Ectodermal cell (in vitro differentiated cells): ENCODE measurements around the gene LCOR.

Experiments
- H3K27ac ChIP-seq: 2 replicates; pipeline ENCODE4 v1.7.0; 2013; ENCODE audit warnings: mild to moderate bottlenecking, low read depth, low read length; ENCODE audit not compliant: insufficient read depth, poor library complexity, severe bottlenecking
- H3K27me3 ChIP-seq: 2 replicates; pipeline ENCODE4 v1.7.0; 2013; ENCODE audit warnings: mild to moderate bottlenecking, low read length; ENCODE audit not compliant: insufficient read depth, control insufficient read depth, poor library complexity, severe bottlenecking
- H3K36me3 ChIP-seq: one replicate; pipeline ENCODE4 v1.7.0; 2013; ENCODE audit warnings: low read length; ENCODE audit not compliant: control insufficient read depth, insufficient read depth
- H3K4me1 ChIP-seq: one replicate; pipeline ENCODE4 v1.7.0; 2013; ENCODE audit warnings: low read length; ENCODE audit not compliant: control insufficient read depth, insufficient read depth
- H3K4me3 ChIP-seq: 2 replicates; pipeline ENCODE4 v1.7.0; 2013; ENCODE audit warnings: low read depth, low read length, control low read depth; ENCODE audit not compliant: insufficient read depth
- H3K9me3 ChIP-seq: 2 replicates; pipeline ENCODE4 v1.7.0; 2013; ENCODE audit warnings: mild to moderate bottlenecking, low read length, moderate library complexity; ENCODE audit not compliant: control insufficient read depth
- WGBS, 2 experiments: methylation state at CpG; one replicate each; pipeline ENCODE4 v1.1.7; 2013; ENCODE audit warnings: missing lambda C conversion rate in 2 of 2; 5-methylcytosine and 5-hydroxymethylcytosine counted together

Gene LCOR

DNA sequence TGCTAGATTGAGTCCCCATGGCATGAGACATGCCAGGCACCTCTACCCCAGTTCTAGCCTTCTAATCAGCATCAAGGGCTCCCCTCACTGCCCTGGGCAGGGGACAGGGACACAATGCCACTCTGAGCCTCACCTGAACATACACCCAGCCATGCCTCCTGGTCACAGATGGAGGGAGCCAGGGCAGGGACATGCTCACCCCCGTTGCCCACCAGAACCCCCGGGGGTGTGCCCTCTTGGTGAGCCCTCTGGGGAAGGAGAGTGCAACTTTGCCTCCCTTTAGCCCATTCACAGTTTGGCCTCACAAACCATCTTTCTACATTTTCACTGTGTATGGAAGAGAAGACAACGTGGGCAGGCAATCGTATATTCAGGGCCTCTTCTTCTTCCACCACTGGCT lies 167.2 kb downstream of the LCOR start:
- Histone ChIP-seq H3K27me3 (no peaks in the 10 kb centered on the region), H3K4me1 (no peaks in the 10 kb centered on the region), H3K27ac (no peak overlapping the region), H3K36me3 (no peaks in the 10 kb centered on the region), H3K4me3 (no peak overlapping the region), H3K9me3 (no peaks in the 10 kb centered on the region)
- 92 to 94% methylated on average over 4 of the region's 4 CpGs for WGBS, 2 experiments

DNA sequence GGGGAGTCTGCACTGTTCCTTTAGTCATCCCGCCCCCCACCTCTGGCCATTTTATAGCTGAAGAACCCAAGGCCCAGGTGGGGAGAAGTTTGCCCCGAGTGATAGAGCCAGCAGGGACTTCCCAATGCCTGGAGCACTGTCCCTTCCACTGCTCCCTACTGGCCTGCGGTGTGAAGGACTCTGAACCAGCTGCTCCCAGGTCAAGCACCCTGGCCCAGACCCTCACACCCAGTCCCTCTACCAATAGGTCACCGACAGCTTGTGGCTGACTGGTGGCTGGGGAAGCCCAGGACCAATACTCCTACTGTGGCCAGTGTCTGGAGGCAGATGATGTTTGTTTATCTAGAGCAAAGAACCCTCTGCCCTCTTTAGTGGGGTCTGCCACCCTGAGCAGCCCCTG lies 167.9 kb downstream of the LCOR start:
- Histone ChIP-seq H3K4me3 (no peak overlapping the region), H3K27me3 (no peaks in the 10 kb centered on the region), H3K9me3 (no peaks in the 10 kb centered on the region), H3K27ac (no peak overlapping the region), H3K36me3 (no peaks in the 10 kb centered on the region), H3K4me1 (no peaks in the 10 kb centered on the region)
- 90 to 91% methylated on average over 4 of the region's 4 CpGs for WGBS, 2 experiments

DNA sequence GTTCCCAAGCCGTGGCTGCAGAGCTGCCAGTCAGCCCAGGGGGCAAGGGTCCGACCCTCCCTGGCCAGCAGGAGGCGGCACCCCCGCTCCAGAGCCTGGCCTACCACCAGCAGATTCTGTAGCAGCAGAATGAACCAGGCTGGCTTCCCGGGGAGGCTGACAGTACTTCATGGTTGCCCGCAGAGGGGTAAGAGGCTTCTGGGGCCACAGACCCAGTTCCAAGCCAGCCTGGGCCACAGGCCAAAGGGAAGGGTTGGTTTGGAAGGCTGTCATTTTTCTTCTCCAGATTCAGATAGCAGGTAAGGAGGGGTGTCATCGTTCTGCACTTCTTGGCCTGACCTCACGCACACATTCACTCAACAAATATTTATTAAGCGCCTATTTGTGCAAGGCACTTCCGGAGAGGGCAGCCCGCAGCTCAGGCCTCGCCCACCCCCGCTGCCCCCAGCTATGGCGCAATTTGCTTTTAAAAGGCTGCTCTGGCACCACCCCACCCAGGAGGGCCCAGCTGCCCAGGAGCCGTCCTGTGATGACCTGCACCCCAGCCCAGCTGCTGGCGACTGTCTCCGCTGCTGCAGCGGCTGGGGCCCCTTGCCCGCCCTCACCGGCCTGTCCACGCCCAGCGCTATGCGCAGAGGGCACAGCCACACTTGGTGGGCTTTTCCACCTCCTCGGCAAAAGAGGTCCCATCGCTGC lies 168.5 kb downstream of the LCOR start:
- Histone ChIP-seq H3K27ac (no peak overlapping the region), H3K27me3 (no peaks in the 10 kb centered on the region), H3K4me1 (no peaks in the 10 kb centered on the region), H3K9me3 (no peaks in the 10 kb centered on the region), H3K36me3 (no peaks in the 10 kb centered on the region), H3K4me3 (no peak overlapping the region)
- WGBS, 2 experiments = 91 to 92% methylated on average over 25 of the region's 25 CpGs

DNA sequence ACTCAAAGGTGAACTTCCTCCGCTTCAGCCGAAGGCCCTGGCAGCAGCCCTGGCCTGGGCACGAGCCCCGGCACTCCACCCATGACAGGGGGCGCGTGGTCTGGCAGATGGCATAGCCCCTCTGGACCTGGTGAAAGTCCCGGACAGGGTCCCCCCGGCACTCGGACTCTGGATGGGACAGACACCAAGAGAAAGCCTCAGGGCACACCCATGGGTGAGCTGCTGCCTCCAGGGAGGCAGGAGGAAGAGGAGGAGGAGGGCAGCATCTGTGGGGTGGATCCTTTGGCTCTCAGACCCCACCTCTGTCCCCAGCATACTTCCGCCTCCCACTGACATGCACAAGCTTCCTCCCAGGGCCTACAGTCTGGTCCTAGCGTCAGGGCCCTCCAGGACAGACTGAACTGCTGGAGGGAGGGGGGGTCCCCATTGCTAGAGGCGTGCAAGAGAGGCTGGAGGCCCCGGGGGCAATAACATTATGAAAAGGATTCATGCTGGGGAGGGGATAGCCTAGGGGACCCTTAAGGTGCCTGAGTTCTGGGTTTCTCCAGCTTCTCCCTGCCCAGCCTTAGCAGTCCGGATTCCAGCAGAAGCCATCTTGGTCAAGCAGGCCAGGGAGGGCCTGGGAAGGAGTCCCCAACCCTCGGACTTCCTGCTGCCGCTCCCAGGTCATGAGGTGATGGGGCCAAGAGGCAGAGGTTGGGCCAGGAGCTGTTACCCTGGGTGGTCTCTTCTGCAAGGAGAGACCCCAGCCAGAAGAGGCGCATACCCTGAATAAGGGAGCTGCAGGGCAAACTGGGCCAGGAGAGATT lies 169.3 kb downstream of the LCOR start:
- Histone ChIP-seq H3K36me3 (no peaks in the 10 kb centered on the region), H3K27ac (no peak overlapping the region), H3K27me3 (no peaks in the 10 kb centered on the region), H3K4me1 (no peaks in the 10 kb centered on the region), H3K4me3 (no peak overlapping the region), H3K9me3 (no peaks in the 10 kb centered on the region)
- WGBS, 2 experiments = 94% methylated on average over 17 of the region's 17 CpGs

DNA sequence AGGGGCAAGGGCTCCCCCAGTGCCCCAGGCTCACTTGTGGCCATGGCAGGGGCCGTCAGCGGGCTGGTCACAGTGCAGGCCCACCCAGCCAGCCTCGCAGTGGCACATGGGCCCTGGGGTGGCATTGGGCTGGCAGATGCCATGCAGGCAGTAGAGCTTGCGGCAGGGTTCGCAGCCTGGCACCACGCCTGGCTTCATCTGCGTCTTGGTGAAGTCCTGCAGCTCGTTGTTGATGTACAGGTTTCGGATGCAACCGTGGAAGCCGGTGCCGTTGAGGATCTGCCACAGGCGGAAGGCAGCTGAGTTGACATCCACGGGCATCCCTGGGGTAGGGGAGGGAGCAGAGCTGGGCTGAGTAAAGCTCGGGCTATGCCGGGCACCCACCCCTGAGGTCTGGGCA lies 170.6 kb downstream of the LCOR start:
- no peaks in the 10 kb centered on the region for H3K36me3 ChIP-seq
- no peaks in the 10 kb centered on the region for H3K27me3 ChIP-seq
- H3K9me3 ChIP-seq = peaks cover 2% of the 10 kb centered on the region
- no peaks in the 10 kb centered on the region for H3K4me1 ChIP-seq
- no peak overlapping the region for H3K27ac ChIP-seq
- no peak overlapping the region for H3K4me3 ChIP-seq
- WGBS, 2 experiments = 95 to 96% methylated on average over 16 of the region's 16 CpGs

DNA sequence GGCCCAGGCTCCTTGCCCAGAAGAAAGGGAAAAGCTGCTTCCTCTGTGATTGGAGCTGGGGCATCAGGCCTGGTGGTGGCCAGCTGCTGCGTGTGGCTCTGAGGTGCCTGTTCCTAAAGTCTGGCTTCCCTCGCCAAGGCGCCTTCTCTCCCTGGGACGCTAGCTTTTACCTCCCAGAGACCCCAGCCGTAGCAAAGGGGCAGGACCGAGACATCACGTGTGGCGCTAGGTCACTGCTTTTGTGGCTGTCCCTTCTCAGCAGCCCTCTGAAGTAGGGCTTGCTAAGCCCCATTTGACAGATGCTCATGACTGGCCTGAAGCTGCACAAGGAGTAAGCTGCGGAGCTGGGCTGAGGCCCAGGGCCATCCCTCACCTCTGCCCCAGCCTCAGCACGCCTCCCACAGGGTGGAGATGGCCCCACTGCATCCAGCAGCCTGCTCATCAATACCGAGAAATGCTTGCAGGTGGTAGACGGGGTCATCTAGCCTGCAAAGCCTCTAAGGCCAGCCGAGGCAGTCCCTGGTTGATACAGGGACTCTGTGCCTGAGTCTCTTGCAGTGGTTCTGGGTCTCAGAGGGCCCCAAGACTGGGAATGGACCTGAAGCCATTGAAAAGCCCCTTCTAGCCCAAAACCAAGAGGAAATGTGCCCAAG lies 171.2 kb downstream of the LCOR start:
- 93 to 95% methylated on average over 13 of the region's 13 CpGs for WGBS, 2 experiments
- Histone ChIP-seq H3K4me1 (no peaks in the 10 kb centered on the region), H3K4me3 (no peak overlapping the region)

DNA sequence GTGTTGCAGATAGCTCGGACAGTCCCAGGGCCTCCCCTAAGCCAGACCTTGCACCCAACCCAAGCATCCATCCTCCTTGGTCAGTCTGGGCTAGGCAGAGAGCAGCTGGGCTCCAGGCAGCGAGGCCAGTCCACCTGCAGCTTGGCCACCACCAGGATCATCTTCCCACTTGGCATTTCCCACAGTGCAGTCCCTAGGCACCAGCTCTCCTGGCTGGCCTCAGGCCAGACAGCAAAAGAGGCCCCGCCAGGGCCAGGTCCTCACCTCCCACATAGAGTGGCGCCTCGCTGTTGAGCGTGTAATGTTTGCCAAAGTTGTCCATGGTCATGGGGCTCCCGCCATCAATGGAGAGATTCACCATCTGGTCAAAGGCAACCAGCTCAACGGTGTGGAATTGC lies 171.7 kb downstream of the LCOR start:
- Histone ChIP-seq H3K4me3 (no peak overlapping the region), H3K36me3 (no peaks in the 10 kb centered on the region), H3K4me1 (no peaks in the 10 kb centered on the region), H3K27ac (no peak overlapping the region), H3K9me3 (peaks cover 2% of the 10 kb centered on the region), H3K27me3 (no peaks in the 10 kb centered on the region)
- WGBS, 2 experiments = 94 to 95% methylated on average over 8 of the region's 8 CpGs

More for the DNA sequence above, 171.2 kb downstream of the LCOR start:
- peaks cover 2% of the 10 kb centered on the region for H3K9me3 ChIP-seq
- H3K27me3 ChIP-seq = no peaks in the 10 kb centered on the region
- no peaks in the 10 kb centered on the region for H3K36me3 ChIP-seq
- H3K27ac ChIP-seq = no peak overlapping the region

DNA sequence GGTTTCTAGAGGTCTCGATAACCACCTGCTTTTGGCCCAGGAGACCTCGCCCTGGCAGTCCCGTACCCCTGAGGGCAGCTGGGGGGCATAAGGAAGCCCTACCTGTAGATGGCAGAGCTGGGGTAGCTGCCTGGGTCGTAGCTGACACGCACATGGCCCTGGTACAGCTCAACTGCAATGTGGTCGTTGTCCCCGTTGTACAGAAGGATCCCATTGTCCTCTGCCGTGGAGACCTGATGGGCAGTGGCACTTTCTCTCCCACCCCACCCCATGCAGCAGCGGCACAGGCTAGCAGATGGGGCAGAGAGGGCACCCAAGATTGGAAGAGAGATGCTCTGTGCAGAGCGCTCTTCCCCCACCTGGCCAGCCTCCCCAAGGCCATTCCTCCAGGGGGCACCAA lies 172.5 kb downstream of the LCOR start:
- no peaks in the 10 kb centered on the region for H3K27me3 ChIP-seq
- 90 to 93% methylated on average over 10 of the region's 10 CpGs for WGBS, 2 experiments
- no peaks in the 10 kb centered on the region for H3K36me3 ChIP-seq
- H3K9me3 ChIP-seq = peaks cover 2% of the 10 kb centered on the region
- H3K27ac ChIP-seq = no peak overlapping the region
- no peaks in the 10 kb centered on the region for H3K4me1 ChIP-seq
- H3K4me3 ChIP-seq = no peak overlapping the region

DNA sequence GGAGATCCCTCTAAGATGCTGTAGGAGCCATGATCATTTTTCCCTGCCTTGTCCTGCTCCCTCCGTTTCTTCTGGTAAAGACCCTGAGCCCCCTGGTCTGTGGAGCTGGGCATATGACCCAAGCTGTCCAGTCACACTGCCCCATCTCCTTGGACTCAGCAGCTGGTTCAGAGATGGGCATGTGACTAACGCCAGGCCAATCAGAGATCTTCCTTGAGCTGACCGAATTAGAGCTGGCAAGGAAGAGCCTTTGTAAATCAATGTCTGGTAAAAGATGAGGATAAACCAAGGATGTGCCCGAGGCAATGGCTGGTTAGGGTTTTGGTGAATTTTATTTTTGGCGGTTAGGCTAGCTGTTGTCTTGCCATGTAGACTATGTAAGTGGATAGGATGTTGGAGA lies 173.3 kb downstream of the LCOR start:
- no peak overlapping the region for H3K27ac ChIP-seq
- H3K9me3 ChIP-seq = peaks cover 2% of the 10 kb centered on the region
- H3K4me1 ChIP-seq = no peaks in the 10 kb centered on the region
- no peaks in the 10 kb centered on the region for H3K36me3 ChIP-seq
- H3K4me3 ChIP-seq = no peak overlapping the region
- H3K27me3 ChIP-seq = no peaks in the 10 kb centered on the region
- 90 to 91% methylated on average over 5 of the region's 5 CpGs for WGBS, 2 experiments

DNA sequence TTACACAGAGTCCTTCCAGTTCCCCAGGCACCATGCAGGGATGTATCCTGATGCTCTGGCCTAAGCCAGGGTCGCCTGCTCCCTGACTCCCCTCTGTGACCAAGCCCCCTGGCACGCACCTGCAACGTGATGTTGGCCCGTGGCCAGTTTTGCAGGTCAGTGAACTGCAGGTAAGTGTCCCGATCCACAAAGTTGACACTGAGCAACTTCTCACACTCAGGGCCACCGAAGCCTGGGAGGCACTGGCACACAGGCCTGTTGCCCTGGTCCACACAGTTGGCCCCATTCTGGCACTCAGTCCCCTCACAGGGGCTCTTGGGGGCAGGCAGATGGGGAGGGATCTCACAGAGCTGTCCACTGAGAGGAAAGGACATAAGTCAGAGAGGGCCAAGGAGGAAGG lies 174.3 kb downstream of the LCOR start:
- 88 to 90% methylated on average over 6 of the region's 6 CpGs for WGBS, 2 experiments
- no peaks in the 10 kb centered on the region for H3K27me3 ChIP-seq
- no peak overlapping the region for H3K4me3 ChIP-seq
- H3K9me3 ChIP-seq = peaks cover 2% of the 10 kb centered on the region
- no peaks in the 10 kb centered on the region for H3K36me3 ChIP-seq
- no peak overlapping the region for H3K27ac ChIP-seq
- H3K4me1 ChIP-seq = no peaks in the 10 kb centered on the region
